LNCaP clone FGC (cell line): ENCODE results near the gene NRXN3.

Experiments
- DNase-seq: peaks from one replicate; pipeline ENCODE4 v3.0.0-alpha.2; 2011; ENCODE audit warnings: low read depth
- H3K4me3 ChIP-seq: 2 replicates; pipeline ENCODE4 v1.5.1; 2011; ENCODE audit warnings: mild to moderate bottlenecking, low read depth, low read length, control low read depth
- TF ChIP-seq, protein P1 (sequence below): IDR thresholded peaks from 2 replicates; pipeline ENCODE4 v1.5.1; 2012; ENCODE audit warnings: mild to moderate bottlenecking; ENCODE audit not compliant: control insufficient read depth, insufficient read depth; ENCODE audit errors: extremely low read depth

NRXN3 gene

DNA sequence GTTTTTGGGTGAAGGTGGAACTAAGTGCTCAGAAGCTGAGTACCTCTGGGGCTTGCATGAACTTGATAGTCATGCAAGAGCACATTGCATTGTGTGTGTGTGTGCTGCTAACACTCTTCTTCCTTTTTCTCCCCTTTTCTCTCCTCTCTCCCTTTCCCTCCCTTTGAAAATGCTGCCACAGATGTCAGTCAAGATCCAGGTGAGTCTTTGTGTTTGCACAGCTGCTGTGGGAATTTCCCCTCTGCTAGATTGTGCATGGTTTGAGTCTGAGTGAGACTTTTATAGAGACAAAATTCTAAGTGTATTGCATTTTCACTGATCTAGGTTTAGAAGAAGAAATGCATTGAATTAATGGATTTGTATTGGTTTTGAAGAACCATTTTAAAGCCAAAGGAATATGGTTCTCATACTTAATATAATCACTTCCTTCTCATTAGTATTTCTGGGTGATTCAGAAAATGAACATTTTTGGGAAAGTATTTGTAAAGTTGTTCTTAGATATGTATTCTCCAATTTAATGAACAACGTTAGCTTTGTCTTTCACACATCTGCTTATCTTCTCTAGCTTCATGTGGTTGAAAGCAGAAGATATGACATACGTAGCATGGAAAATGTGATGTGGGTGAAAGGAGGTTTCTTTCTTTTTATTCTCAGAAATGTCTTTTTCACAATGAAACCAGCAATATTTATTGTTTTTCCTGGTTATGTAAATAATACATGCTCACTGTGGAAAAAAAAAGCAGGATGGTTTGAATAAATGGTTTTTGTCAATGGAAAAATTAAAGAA, 108.5 kb downstream of the NRXN3 start:
- TF ChIP-seq, protein P1, sequence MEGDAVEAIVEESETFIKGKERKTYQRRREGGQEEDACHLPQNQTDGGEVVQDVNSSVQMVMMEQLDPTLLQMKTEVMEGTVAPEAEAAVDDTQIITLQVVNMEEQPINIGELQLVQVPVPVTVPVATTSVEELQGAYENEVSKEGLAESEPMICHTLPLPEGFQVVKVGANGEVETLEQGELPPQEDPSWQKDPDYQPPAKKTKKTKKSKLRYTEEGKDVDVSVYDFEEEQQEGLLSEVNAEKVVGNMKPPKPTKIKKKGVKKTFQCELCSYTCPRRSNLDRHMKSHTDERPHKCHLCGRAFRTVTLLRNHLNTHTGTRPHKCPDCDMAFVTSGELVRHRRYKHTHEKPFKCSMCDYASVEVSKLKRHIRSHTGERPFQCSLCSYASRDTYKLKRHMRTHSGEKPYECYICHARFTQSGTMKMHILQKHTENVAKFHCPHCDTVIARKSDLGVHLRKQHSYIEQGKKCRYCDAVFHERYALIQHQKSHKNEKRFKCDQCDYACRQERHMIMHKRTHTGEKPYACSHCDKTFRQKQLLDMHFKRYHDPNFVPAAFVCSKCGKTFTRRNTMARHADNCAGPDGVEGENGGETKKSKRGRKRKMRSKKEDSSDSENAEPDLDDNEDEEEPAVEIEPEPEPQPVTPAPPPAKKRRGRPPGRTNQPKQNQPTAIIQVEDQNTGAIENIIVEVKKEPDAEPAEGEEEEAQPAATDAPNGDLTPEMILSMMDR: no peak
- no peak for DNase-seq
- no peak overlapping the region for H3K4me3 ChIP-seq

DNA sequence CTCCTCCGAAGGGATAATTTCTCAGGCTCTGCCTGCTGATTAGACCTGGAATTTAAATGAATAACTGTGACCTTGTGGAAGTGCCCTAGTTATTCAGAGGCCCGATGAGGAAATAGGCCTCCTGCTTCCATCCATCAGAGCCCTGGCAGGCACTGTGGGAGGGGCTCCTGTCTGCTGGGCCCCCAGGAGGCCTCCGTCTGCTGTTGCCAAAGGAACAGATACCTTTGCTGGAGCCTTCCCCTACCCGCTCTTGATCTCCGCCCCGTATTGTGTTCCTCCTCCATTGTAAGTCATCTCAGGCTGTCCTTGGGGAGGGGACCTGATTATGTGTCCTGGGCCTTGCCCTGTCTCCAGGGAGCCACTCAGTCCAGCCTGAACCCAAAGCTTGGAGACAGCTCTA, 112.3 kb downstream of the NRXN3 start:
- TF ChIP-seq, protein P1: no peak
- DNase-seq: no peak
- H3K4me3 ChIP-seq: no peak overlapping the region

DNA sequence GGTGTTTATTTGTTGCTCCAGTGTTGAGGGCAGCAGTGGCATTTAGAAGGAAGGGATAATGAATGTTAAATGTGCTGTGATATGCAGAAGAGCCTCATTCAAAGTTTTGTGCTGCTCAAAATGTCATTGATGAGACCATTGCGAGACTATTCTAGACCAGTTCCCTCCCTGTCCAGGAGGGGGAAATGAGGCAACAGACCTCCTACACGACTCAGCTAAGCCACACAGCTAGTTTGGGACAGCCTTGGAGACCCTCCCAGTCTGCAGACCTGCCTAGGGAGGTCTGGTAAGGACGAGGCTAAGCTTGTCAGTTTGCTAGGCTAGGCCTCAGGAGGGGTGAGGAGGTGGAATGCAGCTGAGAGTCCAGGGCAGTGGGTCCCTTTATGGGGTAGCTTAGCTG, 116.0 kb downstream of the NRXN3 start:
- no peak overlapping the region for H3K4me3 ChIP-seq
- TF ChIP-seq, protein P1: no peak
- no peak for DNase-seq

DNA sequence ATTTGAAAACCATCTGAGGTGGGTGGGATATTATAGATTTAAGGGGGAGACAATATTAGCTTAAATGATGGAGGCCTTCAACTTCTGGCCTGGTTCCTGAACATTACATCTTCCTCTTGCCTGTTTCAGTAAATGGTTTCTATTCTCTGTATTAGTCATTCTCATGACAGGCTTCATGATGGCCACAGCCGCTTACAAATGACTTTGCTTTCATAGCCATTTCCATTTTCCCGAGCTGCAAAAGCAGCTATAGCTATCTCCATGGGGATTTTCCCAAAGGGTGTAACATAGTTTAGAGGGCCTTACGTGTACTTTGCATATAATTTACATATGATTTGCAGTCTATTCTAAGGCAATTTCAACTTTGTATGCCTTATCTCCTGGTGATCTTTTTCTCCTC, 121.8 kb downstream of the NRXN3 start:
- TF ChIP-seq, protein P1: no peak
- no peak overlapping the region for H3K4me3 ChIP-seq
- DNase-seq: no peak

DNA sequence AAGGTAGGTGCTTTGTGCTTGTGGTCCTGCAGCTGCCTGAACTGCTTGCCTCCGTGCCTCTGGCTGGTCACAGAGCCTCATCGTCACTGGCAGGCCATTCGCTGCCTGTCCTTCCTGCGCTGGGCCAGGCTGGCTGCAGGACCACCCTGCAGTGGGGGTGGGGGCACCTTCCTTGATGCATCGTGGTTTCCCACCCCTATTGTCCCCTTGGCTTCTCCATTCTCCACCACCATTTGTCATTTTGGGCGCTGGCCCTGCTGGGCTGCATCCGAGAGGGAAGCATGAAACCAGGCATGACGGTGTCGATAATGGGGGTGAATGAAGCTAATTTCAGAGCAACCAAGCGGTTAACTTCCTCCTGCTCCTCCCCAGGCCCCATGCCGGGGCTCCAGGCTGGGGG, 127.7 kb downstream of the NRXN3 start:
- TF ChIP-seq, protein P1: no peak
- DNase-seq: no peak
- no peak overlapping the region for H3K4me3 ChIP-seq

DNA sequence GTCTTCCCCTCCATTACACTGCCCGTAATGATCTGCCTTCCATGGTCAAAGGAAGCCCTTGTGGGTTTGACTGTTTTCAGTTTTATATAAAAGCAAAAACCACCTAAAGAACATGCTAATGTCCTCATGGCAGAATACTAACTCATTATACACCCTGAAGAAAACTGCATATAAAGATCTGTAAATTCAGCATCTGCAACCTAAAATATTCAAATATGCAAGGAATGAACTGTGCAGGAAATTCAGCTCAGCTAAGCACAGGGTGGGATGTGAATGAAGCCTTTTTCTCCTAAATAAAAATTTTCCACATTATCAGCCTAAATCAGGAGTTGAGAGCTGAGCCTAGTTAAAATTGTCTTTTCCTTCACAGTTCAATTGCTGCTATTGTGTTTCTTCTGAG, 128.1 kb downstream of the NRXN3 start:
- TF ChIP-seq, protein P1: no peak
- no peak overlapping the region for H3K4me3 ChIP-seq
- no peak for DNase-seq

DNA sequence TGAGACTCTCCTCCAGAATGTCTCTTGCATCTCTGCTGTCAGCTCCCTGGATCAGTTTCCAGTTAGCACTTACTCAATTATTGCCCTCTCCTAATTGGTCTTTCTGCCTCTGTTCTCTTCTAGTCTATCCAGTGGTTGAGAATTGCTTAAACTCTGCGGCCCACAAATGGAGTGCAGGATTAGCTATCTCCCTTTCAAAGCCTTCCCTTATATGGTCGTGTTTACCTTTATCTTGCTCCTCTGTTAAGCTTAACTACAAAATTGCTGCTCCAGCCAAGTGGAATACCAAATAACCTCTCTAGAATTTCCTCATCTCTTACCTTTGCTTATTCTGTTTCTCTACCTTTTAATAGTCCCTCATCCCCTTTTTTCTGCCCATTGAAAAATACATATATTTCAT, 132.7 kb downstream of the NRXN3 start:
- DNase-seq: no peak
- TF ChIP-seq, protein P1: no peak
- H3K4me3 ChIP-seq: no peak overlapping the region
